Spinal cord (tissue), 10 donors: ENCODE data around the gene ABHD14A. TPM values are rescaled to one million over a fixed set of nuclear protein-coding genes. Genes with fewer than 3 reads are reported as not detected.

Experiments used
- DNase-seq, 6 donors: peaks; one replicate each; pipeline versions ENCODE4 v3.0.0 to v3.0.0-alpha.2; 2013 to 2015; ENCODE audit warnings: low spot score in 6 of 6, low read depth in 4 of 6
- H3K27ac ChIP-seq: one replicate; pipeline ENCODE4 v1.5.1; 2013; ENCODE audit warnings: low read depth, low read length, control low read depth
- H3K27me3 ChIP-seq: one replicate; pipeline ENCODE4 v1.6.1; 2013; ENCODE audit warnings: low read length; ENCODE audit not compliant: control insufficient read depth, insufficient read depth
- H3K36me3 ChIP-seq: one replicate; pipeline ENCODE4 v1.6.1; 2013; ENCODE audit warnings: low read length; ENCODE audit not compliant: control insufficient read depth, insufficient read depth
- H3K4me1 ChIP-seq: one replicate; pipeline ENCODE4 v1.6.1; 2013; ENCODE audit warnings: low read length; ENCODE audit not compliant: control insufficient read depth, insufficient read depth
- H3K4me3 ChIP-seq: one replicate; pipeline ENCODE4 v1.5.1; 2013; ENCODE audit warnings: low read depth, low read length, control low read depth
- H3K9me3 ChIP-seq: one replicate; pipeline ENCODE4 v1.6.1; 2013; ENCODE audit warnings: low read length; ENCODE audit not compliant: control insufficient read depth, insufficient read depth
- WGBS: methylation state at CpG from one replicate; pipeline ENCODE4 v1.1.5; 2013; ENCODE audit warnings: missing lambda C conversion rate; ENCODE audit not compliant: insufficient coverage; 5-methylcytosine and 5-hydroxymethylcytosine counted together
- polyA plus RNA-seq, 2 donors: library from polyadenylated mRNA; unstranded; fragments of 120-200 nt; gene quantifications; one replicate each; pipeline ENCODE4 v1.2.1, GENCODE V29; 2013; ENCODE audit not compliant: insufficient read length in 2 of 2
- total RNA-seq, 2 donors: library from RNA; depleted of rRNA in 1 of 2; stranded (reverse); fragments of 120-200 nt in 1 of 2; fragments of >200 nt in 1 of 2; gene quantifications; one replicate each; pipeline versions ENCODE4 v1.2.3 to v1.2.4, GENCODE V29; 2013 to 2014
- donor health status: healthy.

Gene ABHD14A
- total and polyA plus RNA-seq, 4 donors: 20.5 to 66.6 (median 58.1) TPM

- DNase-seq: no peak
- Histone ChIP-seq H3K4me3 (no peak overlapping the region), H3K36me3 (peaks cover 55% of the 10 kb centered on the region), H3K4me1 (peaks cover 36% of the 10 kb centered on the region), H3K27ac (no peak overlapping the region), H3K9me3 (no peaks in the 10 kb centered on the region), H3K27me3 (no peaks in the 10 kb centered on the region)
- WGBS: 89% methylated on average over 13 of the region's 15 CpGs
These were observed 17.2 kb upstream of the ABHD14A start for GRCh38 chr3:51957520-51958205.

- no peak overlapping the region for H3K4me3 ChIP-seq
- H3K27me3 ChIP-seq: no peaks in the 10 kb centered on the region
- no peak for DNase-seq
- H3K36me3 ChIP-seq: peaks cover 60% of the 10 kb centered on the region
- H3K9me3 ChIP-seq: no peaks in the 10 kb centered on the region
- WGBS: 91% methylated on average over 12 of the region's 20 CpGs
- H3K4me1 ChIP-seq: peaks cover 48% of the 10 kb centered on the region
- no peak overlapping the region for H3K27ac ChIP-seq
These were observed 16.0 kb upstream of the ABHD14A start for GRCh38 chr3:51958603-51959521.

- Histone ChIP-seq H3K9me3 (no peaks in the 10 kb centered on the region), H3K36me3 (peaks cover 67% of the 10 kb centered on the region), H3K27ac (no peak overlapping the region), H3K4me3 (no peak overlapping the region), H3K4me1 (peaks cover 56% of the 10 kb centered on the region), H3K27me3 (no peaks in the 10 kb centered on the region)
- 95% methylated on average over 7 of the region's 7 CpGs for WGBS
- DNase-seq: no peak
These were observed 15.2 kb upstream of the ABHD14A start for GRCh38 chr3:51959651-51960050.

GRCh38 chr3:51960386-51960785 is 14.5 kb upstream of the ABHD14A start:
- Histone ChIP-seq H3K27ac (no peak overlapping the region), H3K9me3 (no peaks in the 10 kb centered on the region), H3K4me1 (peaks cover 57% of the 10 kb centered on the region), H3K4me3 (no peak overlapping the region), H3K27me3 (no peaks in the 10 kb centered on the region), H3K36me3 (peaks cover 64% of the 10 kb centered on the region)
- no peak for DNase-seq
- WGBS: 91% methylated on average over 10 of the region's 10 CpGs

GRCh38 chr3:51961011-51961410 is 13.9 kb upstream of the ABHD14A start:
- peaks cover 65% of the 10 kb centered on the region for H3K36me3 ChIP-seq
- no peak overlapping the region for H3K4me3 ChIP-seq
- H3K27me3 ChIP-seq: no peaks in the 10 kb centered on the region
- H3K27ac ChIP-seq: no peak overlapping the region
- no peaks in the 10 kb centered on the region for H3K9me3 ChIP-seq
- H3K4me1 ChIP-seq: peaks cover 61% of the 10 kb centered on the region
- no peak for DNase-seq
- 83% methylated on average over 18 of the region's 18 CpGs for WGBS

- WGBS: 77% methylated on average over 3 of the region's 9 CpGs
- Histone ChIP-seq H3K9me3 (no peaks in the 10 kb centered on the region), H3K27me3 (no peaks in the 10 kb centered on the region), H3K27ac (no peak overlapping the region), H3K4me3 (no peak overlapping the region), H3K36me3 (peaks cover 61% of the 10 kb centered on the region), H3K4me1 (peaks cover 63% of the 10 kb centered on the region)
- no peak for DNase-seq
These were observed 13.0 kb upstream of the ABHD14A start for GRCh38 chr3:51961602-51962569.

GRCh38 chr3:51962854-51963530 is 11.9 kb upstream of the ABHD14A start:
- no peak overlapping the region for H3K27ac ChIP-seq
- H3K36me3 ChIP-seq: peaks cover 50% of the 10 kb centered on the region
- WGBS: 71% methylated on average over 6 of the region's 6 CpGs
- no peaks in the 10 kb centered on the region for H3K9me3 ChIP-seq
- H3K4me3 ChIP-seq: no peak overlapping the region
- H3K27me3 ChIP-seq: no peaks in the 10 kb centered on the region
- DNase-seq: no peak
- peaks cover 56% of the 10 kb centered on the region for H3K4me1 ChIP-seq

GRCh38 chr3:51963951-51964451 is 10.9 kb upstream of the ABHD14A start:
- Histone ChIP-seq H3K4me1 (peaks cover 66% of the 10 kb centered on the region), H3K36me3 (peaks cover 40% of the 10 kb centered on the region), H3K9me3 (no peaks in the 10 kb centered on the region), H3K27ac (peak overlapping the region; percentile 11), H3K4me3 (no peak overlapping the region), H3K27me3 (no peaks in the 10 kb centered on the region)
- WGBS: 21% methylated on average over 12 of the region's 12 CpGs
- DNase-seq: peak in 2 of 6 donors; percentile 37 to 41
